Ovary (tissue), 3 donors: ENCODE measurements around the gene PARD3.

Experiments used
- POLR2A ChIP-seq: fragments of 450-650 bp; IDR thresholded peaks from one replicate; pipeline ENCODE4 v1.6.1; 2017; ENCODE audit warnings: antibody characterized with exemption, mild to moderate bottlenecking, moderate library complexity
- TF ChIP-seq, protein P1 (sequence below), 3 donors: fragments of 450-650 bp in 2 of 3; fragments of 200-600 bp in 1 of 3; IDR thresholded peaks; one replicate each; pipeline versions ENCODE4 v1.5.1 to v1.8.0; 2016 to 2022; ENCODE audit warnings: antibody characterized with exemption in 3 of 3, mild to moderate bottlenecking in 1 of 3
- donor health status: DM: no; HTN: no; CAD: no.

DNA sequence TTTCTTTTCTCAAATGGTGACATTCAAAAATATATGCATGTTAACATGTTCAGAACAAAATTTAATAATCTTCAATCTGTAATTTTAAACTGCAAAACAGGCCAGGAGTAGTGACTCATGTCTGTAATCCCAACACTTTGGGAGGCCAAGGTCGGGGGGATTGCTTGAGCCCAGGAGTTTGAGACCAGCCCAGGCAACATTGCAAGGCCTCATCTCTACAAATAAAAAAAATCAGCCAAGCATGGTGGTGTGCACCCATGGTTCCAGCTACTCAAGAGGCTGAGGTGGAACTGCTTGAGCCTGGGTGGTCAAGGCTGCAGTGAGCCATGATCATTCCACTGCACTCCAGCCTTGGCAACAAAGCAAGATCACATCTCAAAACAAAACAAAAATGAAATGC is 394.3 kb downstream of the PARD3 start:
- TF ChIP-seq, protein P1, sequence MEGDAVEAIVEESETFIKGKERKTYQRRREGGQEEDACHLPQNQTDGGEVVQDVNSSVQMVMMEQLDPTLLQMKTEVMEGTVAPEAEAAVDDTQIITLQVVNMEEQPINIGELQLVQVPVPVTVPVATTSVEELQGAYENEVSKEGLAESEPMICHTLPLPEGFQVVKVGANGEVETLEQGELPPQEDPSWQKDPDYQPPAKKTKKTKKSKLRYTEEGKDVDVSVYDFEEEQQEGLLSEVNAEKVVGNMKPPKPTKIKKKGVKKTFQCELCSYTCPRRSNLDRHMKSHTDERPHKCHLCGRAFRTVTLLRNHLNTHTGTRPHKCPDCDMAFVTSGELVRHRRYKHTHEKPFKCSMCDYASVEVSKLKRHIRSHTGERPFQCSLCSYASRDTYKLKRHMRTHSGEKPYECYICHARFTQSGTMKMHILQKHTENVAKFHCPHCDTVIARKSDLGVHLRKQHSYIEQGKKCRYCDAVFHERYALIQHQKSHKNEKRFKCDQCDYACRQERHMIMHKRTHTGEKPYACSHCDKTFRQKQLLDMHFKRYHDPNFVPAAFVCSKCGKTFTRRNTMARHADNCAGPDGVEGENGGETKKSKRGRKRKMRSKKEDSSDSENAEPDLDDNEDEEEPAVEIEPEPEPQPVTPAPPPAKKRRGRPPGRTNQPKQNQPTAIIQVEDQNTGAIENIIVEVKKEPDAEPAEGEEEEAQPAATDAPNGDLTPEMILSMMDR (IDR thresholded peaks at IDR 0.05): no peak
- no peak for TF ChIP-seq POLR2A
